Activated T-cell treated with anti-CD3 and anti-CD28 coated beads, Interleukin-2, amount 50 U/mL, for 72 hours (primary cell): ENCODE data around the gene B4GALNT1. TPM values are rescaled to one million over a fixed set of nuclear protein-coding genes. Genes with fewer than 3 reads are reported as not detected.
"Not testable (repeated sequence)": the region's sequence is repeated elsewhere in the genome, so short reads cannot be mapped to it uniquely, and the experiment has no call there.

Experiments used
- ATAC-seq, 2 donors: fragments of 150-1000 bp; cut with Tn5 transposase; replicated peaks in 1 of 2; 2 replicates each; pipeline ENCODE4 v1.10.0; 2021; ENCODE audit warnings: moderate library complexity in 2 of 2, mild to moderate bottlenecking in 1 of 2
- DNase-seq, 2 donors: peaks; one replicate each; pipeline ENCODE4 v3.0.0; 2021 to 2022; ENCODE audit warnings: mixed read lengths in 1 of 2
- H3K27ac Mint-ChIP-seq: one replicate; pipeline ENCODE4 v1.8.0; 2022; ENCODE audit warnings: mild to moderate bottlenecking, moderate library complexity, mixed read lengths
- H3K27me3 Mint-ChIP-seq: one replicate; pipeline ENCODE4 v1.8.0; 2022; ENCODE audit warnings: low read depth, mixed read lengths
- H3K36me3 Mint-ChIP-seq, 2 donors: one replicate each; pipeline ENCODE4 v1.8.0; 2022; ENCODE audit warnings: mixed read lengths in 2 of 2, mild to moderate bottlenecking in 1 of 2; ENCODE audit not compliant: insufficient read depth in 2 of 2
- H3K4me1 Mint-ChIP-seq: one replicate; pipeline ENCODE4 v1.8.0; 2022; ENCODE audit warnings: low read depth, mixed read lengths
- H3K4me3 Mint-ChIP-seq, 2 donors: one replicate each; pipeline ENCODE4 v1.8.0; 2022; ENCODE audit warnings: mild to moderate bottlenecking in 2 of 2, mixed read lengths in 2 of 2, moderate library complexity in 2 of 2
- H3K9me3 Mint-ChIP-seq, 2 donors: one replicate each; pipeline ENCODE4 v1.8.0; 2022; ENCODE audit warnings: mixed read lengths in 2 of 2
- total RNA-seq, 2 donors: library from RNA; stranded (reverse); gene quantifications; one replicate each; pipeline ENCODE4 v1.2.3, GENCODE V29; 2022

B4GALNT1 gene
- total RNA-seq, 2 donors from 2014 or later, result 2.5 to 3.8 TPM

DNA sequence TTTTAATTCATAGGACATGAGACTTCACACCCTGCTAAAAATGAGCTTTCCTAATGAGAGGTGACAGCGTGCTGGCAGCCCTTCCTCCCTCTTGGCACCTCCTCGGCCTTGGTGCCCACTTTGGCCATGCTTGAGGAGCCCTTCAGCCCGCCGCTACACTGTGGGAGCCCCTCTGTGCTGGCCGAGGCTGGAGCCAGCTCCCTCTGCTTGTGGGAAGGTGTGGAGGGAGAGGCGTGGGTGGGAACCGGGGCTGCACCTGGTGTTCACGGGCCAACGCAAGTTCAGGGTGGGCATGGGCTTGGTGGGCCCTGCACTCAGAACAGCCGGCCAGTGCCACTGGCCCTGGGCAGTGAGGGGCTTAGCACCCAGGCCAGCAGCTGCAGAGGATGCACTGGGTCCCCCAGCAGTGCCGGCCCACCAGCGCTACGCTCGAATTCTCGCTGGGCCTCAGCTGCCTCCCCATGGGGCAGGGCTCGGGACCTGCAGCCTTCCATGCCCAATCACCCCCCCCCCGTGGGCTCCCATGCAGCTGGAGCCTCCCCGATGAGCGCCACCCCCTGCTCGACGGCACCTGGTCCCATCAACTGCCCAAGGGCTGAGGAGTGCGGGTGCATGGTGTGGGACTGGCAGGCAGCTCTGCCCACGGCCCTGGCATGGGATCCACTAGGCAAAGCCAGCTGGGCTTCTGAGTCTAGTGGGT lies 22.7 kb upstream of the B4GALNT1 start:
- ATAC-seq (no peak), DNase-seq (no peak)
- Mint-ChIP-seq H3K4me3 (no peak overlapping the region), H3K4me1 (no peaks in the 10 kb centered on the region), H3K36me3 (no peaks in the 10 kb centered on the region), H3K27ac (no peak overlapping the region), H3K27me3 (no peaks in the 10 kb centered on the region), H3K9me3 (peaks cover 0 to 3% of the 10 kb centered on the region in 2 donors)

DNA sequence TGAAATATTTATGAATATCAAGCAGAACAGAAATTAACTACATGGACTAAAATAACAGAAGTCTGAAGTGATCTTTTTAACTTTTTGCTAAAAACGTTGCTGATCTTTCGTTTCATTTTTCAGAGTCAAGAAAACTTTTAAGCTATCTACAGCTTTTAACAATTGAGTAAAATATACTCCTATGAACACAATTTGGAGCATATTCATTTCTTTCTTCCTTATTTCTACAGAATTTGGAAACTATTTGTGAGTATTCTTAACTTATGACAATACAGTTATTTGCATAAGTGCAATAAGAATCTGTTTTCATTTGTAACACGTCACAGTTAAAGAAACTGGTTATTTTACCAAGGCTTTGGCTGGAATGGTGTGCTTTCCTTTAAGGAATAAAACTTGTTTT lies 21.0 kb upstream of the B4GALNT1 start:
- peaks cover 0 to 2% of the 10 kb centered on the region in 2 donors for H3K36me3 Mint-ChIP-seq
- H3K4me3 Mint-ChIP-seq, result no peak overlapping the region
- no peaks in the 10 kb centered on the region for H3K27me3 Mint-ChIP-seq
- H3K27ac Mint-ChIP-seq, result no peak overlapping the region
- no peak for ATAC-seq
- H3K4me1 Mint-ChIP-seq, result no peaks in the 10 kb centered on the region
- DNase-seq, result no peak
- peaks cover 0 to 3% of the 10 kb centered on the region in 2 donors for H3K9me3 Mint-ChIP-seq

DNA sequence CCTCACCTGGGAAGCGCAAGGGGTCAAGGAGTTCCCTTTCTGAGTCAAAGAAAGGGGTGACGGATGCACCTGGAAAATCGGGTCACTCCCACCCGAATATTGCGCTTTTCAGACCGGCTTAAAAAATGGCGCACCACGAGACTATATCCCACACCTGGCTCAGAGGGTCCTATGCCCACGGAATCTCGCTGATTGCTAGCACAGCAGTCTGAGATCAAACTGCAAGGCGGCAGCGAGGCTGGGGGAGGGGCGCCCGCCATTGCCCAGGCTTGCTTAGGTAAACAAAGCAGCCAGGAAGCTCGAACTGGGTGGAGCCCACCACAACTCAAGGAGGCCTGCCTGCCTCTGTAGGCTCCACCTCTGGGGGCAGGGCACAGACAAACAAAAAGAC lies 13.7 kb upstream of the B4GALNT1 start:
- not testable (repeated sequence) for H3K4me1 Mint-ChIP-seq, H3K27ac Mint-ChIP-seq, H3K4me3 Mint-ChIP-seq, H3K27me3 Mint-ChIP-seq, H3K36me3 Mint-ChIP-seq, DNase-seq, ATAC-seq, H3K9me3 Mint-ChIP-seq

- H3K36me3 Mint-ChIP-seq, H3K4me1 Mint-ChIP-seq: not testable (repeated sequence)
Observed at GRCh38 chr12:57645990-57646658, 13.1 kb upstream of the B4GALNT1 start.

GRCh38 chr12:57641699-57642442 lies 8.9 kb upstream of the B4GALNT1 start:
- Mint-ChIP-seq H3K27ac (no peak overlapping the region), H3K9me3 (no peaks in the 10 kb centered on the region), H3K27me3 (peaks cover 23% of the 10 kb centered on the region), H3K4me1 (no peaks in the 10 kb centered on the region), H3K36me3 (peaks cover 0 to 2% of the 10 kb centered on the region in 2 donors), H3K4me3 (no peak overlapping the region)
- ATAC-seq (no peak), DNase-seq (no peak)

More at GRCh38 chr12:57645990-57646658, 13.1 kb upstream of the B4GALNT1 start:
- not testable (repeated sequence) for H3K27ac Mint-ChIP-seq, H3K9me3 Mint-ChIP-seq, H3K4me3 Mint-ChIP-seq, DNase-seq, ATAC-seq, H3K27me3 Mint-ChIP-seq

DNA sequence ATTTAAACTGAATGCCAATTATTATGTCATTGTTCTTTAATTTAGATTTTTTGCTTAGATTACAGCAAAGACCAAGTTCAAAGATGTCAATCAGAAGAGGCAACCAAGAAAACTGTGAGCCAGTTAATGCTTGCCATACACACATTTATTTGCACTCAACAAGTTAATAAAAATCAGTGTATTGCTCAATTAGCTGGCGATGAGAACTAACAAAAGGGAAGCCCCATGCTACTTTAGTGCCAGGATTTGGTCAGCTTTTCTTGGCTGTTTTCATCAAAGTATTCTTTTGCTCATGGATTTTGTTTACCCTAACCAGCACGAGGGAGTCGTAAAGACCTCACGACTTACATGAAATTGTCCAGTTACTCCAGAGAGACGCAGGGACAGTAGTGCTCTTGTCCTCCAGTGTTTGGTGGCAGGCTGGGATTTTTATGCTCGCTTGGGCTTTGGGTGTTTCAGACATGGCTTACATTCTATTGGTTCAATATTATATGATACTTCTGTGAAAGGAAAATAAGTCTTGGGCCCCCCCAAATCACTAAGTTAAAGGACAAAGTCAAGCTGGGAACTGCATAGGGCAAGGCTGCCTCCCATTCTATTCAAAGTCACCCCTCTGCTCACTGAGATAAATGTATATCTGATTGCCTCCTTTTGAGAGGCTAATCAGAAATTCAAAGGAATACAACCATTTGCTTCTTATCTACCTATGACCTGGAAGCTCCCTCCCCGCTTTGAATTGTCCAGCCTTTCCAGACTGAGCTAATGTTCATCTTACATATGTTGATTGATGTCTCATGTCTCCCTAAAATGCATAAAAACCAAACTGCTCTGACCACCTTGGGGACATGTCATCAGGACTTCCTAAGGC lies 7.4 kb upstream of the B4GALNT1 start:
- H3K4me3 Mint-ChIP-seq, result no peak overlapping the region

GRCh38 chr12:57638096-57638495 lies 5.1 kb upstream of the B4GALNT1 start:
- H3K27me3 Mint-ChIP-seq, result peaks cover 28% of the 10 kb centered on the region
- no peak overlapping the region for H3K27ac Mint-ChIP-seq
- no peak for DNase-seq
- no peak overlapping the region for H3K4me3 Mint-ChIP-seq
- no peak for ATAC-seq
- H3K4me1 Mint-ChIP-seq, result peaks cover 6% of the 10 kb centered on the region
- H3K9me3 Mint-ChIP-seq, result no peaks in the 10 kb centered on the region
- no peaks in the 10 kb centered on the region for H3K36me3 Mint-ChIP-seq

More for the DNA sequence above, 7.4 kb upstream of the B4GALNT1 start:
- Mint-ChIP-seq H3K9me3 (no peaks in the 10 kb centered on the region), H3K27ac (no peak overlapping the region), H3K27me3 (peaks cover 23% of the 10 kb centered on the region), H3K4me1 (no peaks in the 10 kb centered on the region), H3K36me3 (no peaks in the 10 kb centered on the region)
- DNase-seq (no peak), ATAC-seq (no peak)

DNA sequence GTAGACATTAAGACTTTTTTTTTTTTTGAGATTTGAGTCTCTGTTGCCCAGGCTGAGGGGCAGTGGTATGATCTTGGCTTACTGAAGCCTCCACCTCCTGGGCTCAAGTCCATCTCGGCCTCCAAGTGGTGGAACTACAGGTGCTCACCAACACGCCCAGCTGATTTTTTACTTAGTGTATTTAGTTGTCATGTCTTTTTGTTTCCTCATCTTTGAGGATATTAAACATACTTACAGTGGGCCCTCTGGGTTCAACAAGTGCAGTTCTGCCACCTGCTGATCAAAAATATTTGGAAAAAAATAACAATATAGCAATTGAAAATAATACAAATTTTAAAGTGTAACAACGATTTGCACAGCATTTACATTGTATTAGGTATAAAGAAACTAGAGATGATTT lies 4.4 kb upstream of the B4GALNT1 start:
- no peak for DNase-seq
- ATAC-seq, result no peak
- Mint-ChIP-seq H3K9me3 (no peaks in the 10 kb centered on the region), H3K4me1 (peaks cover 6% of the 10 kb centered on the region), H3K36me3 (no peaks in the 10 kb centered on the region), H3K27ac (no peak overlapping the region), H3K27me3 (peaks cover 28% of the 10 kb centered on the region), H3K4me3 (no peak overlapping the region)

DNA sequence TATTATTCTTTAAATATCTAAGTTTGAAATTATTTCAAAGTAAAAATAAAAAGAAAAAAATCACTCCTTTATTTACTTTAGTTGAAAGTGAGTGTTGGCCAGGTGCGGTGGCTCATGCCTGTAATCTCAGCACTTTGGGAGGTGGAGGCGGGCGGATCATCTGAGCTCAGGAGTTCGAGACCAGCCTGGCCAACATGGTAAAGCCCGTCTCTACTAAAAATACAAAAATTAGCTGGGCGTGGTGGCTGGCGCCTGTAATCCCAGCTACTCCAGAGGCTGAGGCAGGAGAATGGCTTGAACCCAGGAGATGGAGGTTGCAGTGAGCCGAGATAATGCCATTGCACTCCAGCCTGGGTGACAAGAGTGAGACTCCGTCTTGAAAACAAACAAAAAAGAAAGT lies 3.7 kb upstream of the B4GALNT1 start:
- H3K27me3 Mint-ChIP-seq, result peaks cover 24% of the 10 kb centered on the region
- not testable (repeated sequence) for DNase-seq

DNA sequence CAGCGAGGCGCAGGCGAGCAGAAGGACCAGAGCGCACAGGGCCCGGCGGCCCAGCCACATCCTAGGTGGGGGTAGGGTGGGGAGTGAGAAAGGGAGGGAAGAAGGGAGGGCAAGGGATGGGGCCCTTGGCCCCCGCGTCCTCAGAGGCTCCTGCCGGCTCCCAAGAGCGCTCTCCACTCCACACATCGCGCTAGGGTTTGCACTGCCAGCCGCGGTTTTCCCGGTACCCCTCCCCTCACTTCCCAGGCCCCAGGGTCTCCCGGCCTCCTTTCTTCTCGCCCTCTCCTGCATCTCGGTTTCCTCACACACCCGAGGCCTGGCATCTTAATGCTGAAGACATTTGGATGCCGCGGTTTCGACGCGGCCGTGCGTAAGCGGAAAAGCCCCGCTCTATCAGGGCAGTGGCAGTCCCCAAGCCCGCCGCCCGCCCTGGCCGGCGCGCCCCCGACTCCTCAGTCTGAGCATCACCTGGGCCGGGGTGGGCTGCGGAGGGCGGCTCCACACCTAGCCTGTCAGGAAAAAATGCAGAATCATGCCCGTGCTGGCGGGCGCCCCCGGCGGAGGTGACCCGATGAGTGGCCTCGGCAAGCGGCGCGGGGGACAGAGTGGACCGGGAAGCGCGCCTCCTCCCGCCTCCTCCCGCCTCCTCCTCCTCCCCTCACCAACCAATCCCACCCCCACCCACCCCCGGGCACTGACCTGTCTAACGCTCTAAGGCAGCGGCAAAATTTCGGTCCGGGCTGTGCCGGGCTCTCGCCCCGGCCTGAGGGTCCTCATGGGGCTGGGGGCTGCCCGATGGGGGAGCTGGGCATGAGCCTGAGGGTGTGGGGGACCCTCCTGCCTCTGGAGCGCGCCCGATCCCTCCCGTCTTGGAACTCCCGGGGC lies 686 bp downstream of the B4GALNT1 start:
- Mint-ChIP-seq H3K36me3 (no peaks in the 10 kb centered on the region), H3K9me3 (no peaks in the 10 kb centered on the region), H3K4me1 (peaks cover 15% of the 10 kb centered on the region), H3K27ac (no peak overlapping the region), H3K27me3 (peaks cover 47% of the 10 kb centered on the region), H3K4me3 (peak overlapping the region; percentile 86)
- DNase-seq (peak; percentile 37 to 40), ATAC-seq (peak; percentile 43 to 46)

More for the DNA sequence above, 3.7 kb upstream of the B4GALNT1 start:
- not testable (repeated sequence) for H3K9me3 Mint-ChIP-seq, ATAC-seq, H3K4me3 Mint-ChIP-seq, H3K27ac Mint-ChIP-seq, H3K36me3 Mint-ChIP-seq
- H3K4me1 Mint-ChIP-seq, result peaks cover 13% of the 10 kb centered on the region

DNA sequence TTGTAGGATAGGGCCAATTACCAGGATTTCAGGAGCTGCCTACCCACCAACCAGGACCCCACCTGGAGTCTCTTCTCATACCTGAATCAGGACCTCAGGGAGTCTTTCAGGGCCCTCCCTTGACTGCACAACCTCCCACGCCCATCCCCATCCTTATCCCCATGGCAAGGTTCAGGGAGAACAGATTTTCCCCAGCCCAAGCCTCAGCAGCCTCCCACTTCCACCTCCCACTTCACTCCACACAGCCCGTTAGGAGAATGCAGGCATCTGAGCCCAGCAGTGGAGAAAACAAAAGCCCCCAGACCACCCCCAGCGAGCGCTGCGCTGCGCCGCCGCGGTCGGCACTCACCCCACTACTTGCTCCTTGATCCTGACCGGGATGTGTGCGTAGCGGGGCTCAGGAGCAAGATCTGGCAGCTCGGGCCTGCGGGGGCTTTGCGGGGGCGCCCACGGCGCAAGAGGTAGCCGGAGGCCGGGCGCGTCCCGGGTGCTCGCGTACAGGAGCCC lies 1.4 kb downstream of the B4GALNT1 start:
- H3K4me1 Mint-ChIP-seq, result peaks cover 20% of the 10 kb centered on the region

More for the DNA sequence above, 1.4 kb downstream of the B4GALNT1 start:
- H3K9me3 Mint-ChIP-seq, result no peaks in the 10 kb centered on the region
- H3K36me3 Mint-ChIP-seq, result no peaks in the 10 kb centered on the region
- peak overlapping the region; percentile 86 for H3K4me3 Mint-ChIP-seq
- H3K27me3 Mint-ChIP-seq, result peaks cover 54% of the 10 kb centered on the region
- no peak overlapping the region for H3K27ac Mint-ChIP-seq
- ATAC-seq (no peak), DNase-seq (no peak)
